Right ventricle myocardium superior (tissue), 1 donor: ENCODE results near the gene REPIN1. TPM values are rescaled to one million over a fixed set of nuclear protein-coding genes. Genes with fewer than 3 reads are reported as not detected.
"Not testable (repeated sequence)": the region's sequence is repeated elsewhere in the genome, so short reads cannot be mapped to it uniquely, and the experiment has no call there.

Experiments
- ATAC-seq: fragments of 200-7000 bp; cut with Tn5 transposase; one replicate; pipeline ENCODE4 v1.9.1; 2020; ENCODE audit warnings: mild to moderate bottlenecking; ENCODE audit not compliant: poor library complexity
- DNase-seq: peaks from one replicate; pipeline ENCODE4 v3.0.0-alpha.2; 2020
- intact Hi-C: fragments of 100-400 bp; cut with DNase I; formaldehyde crosslinking; loops from one replicate; pipeline ENCODE4 v1.11.2; 2022
- total RNA-seq: library from RNA; stranded (reverse); fragmentation: NEBNext Ultra II Directional; extraction: Animal tissue kit (Norgen Biotek cat#: 25700); gene quantifications from one replicate; pipeline ENCODE4 v1.2.1, GENCODE V29; 2021
- donor health status: DM: no; HTN: yes; CAD: no; lungs with severe emphysema.

Gene REPIN1
- total RNA-seq, 1 donor from 2014 or later = 116 TPM

- no peak for ATAC-seq
- no peak for DNase-seq
- intact Hi-C loops = no loop called here
Measured at GRCh38 chr7:150382123-150382843, 13.7 kb downstream of the REPIN1 start.

GRCh38 chr7:150382844-150383225 lies 14.2 kb downstream of the REPIN1 start:
- intact Hi-C loops = no loop called here
- ATAC-seq = no peak
- DNase-seq = no peak

- intact Hi-C loops = no loop called here
- ATAC-seq (no peak), DNase-seq (no peak)
Measured at GRCh38 chr7:150383710-150384397, 15.2 kb downstream of the REPIN1 start.

GRCh38 chr7:150384406-150385301 lies 16.0 kb downstream of the REPIN1 start:
- intact Hi-C loops = no loop called here
- no peak for ATAC-seq
- no peak for DNase-seq

GRCh38 chr7:150385302-150385723 lies 16.7 kb downstream of the REPIN1 start:
- intact Hi-C loops = no loop called here
- ATAC-seq = no peak

GRCh38 chr7:150385884-150386283 lies 17.3 kb downstream of the REPIN1 start:
- ATAC-seq, intact Hi-C loops, DNase-seq: not testable (repeated sequence)

More at GRCh38 chr7:150385302-150385723, 16.7 kb downstream of the REPIN1 start:
- DNase-seq = no peak

- intact Hi-C loops = no loop called here
- DNase-seq (no peak), ATAC-seq (no peak)
Measured at GRCh38 chr7:150388306-150388705, 19.7 kb downstream of the REPIN1 start.

- intact Hi-C loops = no loop called here
- peak; percentile 86 for DNase-seq
Measured at GRCh38 chr7:150388709-150389531, 20.3 kb downstream of the REPIN1 start.

GRCh38 chr7:150389532-150389816 lies 20.9 kb downstream of the REPIN1 start:
- no peak for ATAC-seq
- DNase-seq = no peak
- intact Hi-C loops = no loop called here

More at GRCh38 chr7:150388709-150389531, 20.3 kb downstream of the REPIN1 start:
- peak; percentile 97 for ATAC-seq

GRCh38 chr7:150390205-150390604 lies 21.6 kb downstream of the REPIN1 start:
- DNase-seq (no peak), ATAC-seq (no peak)
- intact Hi-C loops = no loop called here

- intact Hi-C loops = no loop called here
- DNase-seq (no peak), ATAC-seq (no peak)
Measured at GRCh38 chr7:150393325-150393724, 24.7 kb downstream of the REPIN1 start.

- no peak for ATAC-seq
- intact Hi-C loops = no loop called here
- no peak for DNase-seq
Measured at GRCh38 chr7:150396426-150396825, 27.8 kb downstream of the REPIN1 start.

GRCh38 chr7:150396851-150397260 lies 28.2 kb downstream of the REPIN1 start:
- intact Hi-C loops = no loop called here
- DNase-seq (no peak), ATAC-seq (no peak)

GRCh38 chr7:150397346-150398107 lies 28.9 kb downstream of the REPIN1 start:
- ATAC-seq = no peak
- intact Hi-C loops = no loop called here
- no peak for DNase-seq

GRCh38 chr7:150398108-150398964 lies 29.7 kb downstream of the REPIN1 start:
- DNase-seq (no peak), ATAC-seq (peak; percentile 38)
- intact Hi-C loops = no loop called here

GRCh38 chr7:150398965-150399320 lies 30.3 kb downstream of the REPIN1 start:
- intact Hi-C loops = no loop called here
- no peak for DNase-seq
- ATAC-seq = peak; percentile 34

GRCh38 chr7:150399421-150400007 lies 30.9 kb downstream of the REPIN1 start:
- DNase-seq (no peak), ATAC-seq (no peak)
- intact Hi-C loops = no loop called here
